ENCODE measurements around the gene UBE2D2.

The UBE2D2 gene

DNA sequence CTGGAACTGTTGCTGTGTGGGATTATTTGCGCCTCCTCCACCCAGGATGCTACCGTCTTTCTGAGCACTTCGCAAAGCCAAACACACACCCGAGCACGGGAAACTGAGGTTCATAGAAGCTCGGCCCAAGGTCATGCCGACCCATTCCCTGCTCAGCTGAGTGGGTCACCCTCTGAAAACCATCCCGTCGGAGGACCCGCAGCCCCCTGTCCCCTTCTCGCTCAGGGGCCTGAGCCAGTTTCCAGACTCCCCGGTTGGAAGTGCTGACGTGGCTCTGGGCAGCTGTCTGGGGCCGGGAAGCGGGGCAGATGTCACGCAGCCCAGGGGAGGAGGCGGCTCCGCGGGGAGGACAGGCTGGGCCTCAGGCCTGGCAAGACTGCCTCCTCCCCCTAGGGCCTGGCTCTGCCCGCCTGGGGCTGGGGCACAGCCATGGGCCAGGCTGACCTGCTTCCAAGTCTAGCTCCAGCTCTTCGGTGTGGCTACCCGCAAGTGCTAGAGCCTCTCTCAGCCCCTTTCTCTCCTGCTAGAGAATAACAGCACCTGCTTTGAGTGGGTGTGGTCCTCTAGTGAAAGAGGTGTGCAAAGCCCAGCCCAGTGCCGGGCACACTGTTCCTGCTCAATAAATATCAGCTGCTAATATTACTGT lies 77.1 kb downstream of the UBE2D2 start:
- TF ChIP-seq, protein P1, sequence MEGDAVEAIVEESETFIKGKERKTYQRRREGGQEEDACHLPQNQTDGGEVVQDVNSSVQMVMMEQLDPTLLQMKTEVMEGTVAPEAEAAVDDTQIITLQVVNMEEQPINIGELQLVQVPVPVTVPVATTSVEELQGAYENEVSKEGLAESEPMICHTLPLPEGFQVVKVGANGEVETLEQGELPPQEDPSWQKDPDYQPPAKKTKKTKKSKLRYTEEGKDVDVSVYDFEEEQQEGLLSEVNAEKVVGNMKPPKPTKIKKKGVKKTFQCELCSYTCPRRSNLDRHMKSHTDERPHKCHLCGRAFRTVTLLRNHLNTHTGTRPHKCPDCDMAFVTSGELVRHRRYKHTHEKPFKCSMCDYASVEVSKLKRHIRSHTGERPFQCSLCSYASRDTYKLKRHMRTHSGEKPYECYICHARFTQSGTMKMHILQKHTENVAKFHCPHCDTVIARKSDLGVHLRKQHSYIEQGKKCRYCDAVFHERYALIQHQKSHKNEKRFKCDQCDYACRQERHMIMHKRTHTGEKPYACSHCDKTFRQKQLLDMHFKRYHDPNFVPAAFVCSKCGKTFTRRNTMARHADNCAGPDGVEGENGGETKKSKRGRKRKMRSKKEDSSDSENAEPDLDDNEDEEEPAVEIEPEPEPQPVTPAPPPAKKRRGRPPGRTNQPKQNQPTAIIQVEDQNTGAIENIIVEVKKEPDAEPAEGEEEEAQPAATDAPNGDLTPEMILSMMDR (IDR thresholded peaks at IDR 0.05) = no peak

DNA sequence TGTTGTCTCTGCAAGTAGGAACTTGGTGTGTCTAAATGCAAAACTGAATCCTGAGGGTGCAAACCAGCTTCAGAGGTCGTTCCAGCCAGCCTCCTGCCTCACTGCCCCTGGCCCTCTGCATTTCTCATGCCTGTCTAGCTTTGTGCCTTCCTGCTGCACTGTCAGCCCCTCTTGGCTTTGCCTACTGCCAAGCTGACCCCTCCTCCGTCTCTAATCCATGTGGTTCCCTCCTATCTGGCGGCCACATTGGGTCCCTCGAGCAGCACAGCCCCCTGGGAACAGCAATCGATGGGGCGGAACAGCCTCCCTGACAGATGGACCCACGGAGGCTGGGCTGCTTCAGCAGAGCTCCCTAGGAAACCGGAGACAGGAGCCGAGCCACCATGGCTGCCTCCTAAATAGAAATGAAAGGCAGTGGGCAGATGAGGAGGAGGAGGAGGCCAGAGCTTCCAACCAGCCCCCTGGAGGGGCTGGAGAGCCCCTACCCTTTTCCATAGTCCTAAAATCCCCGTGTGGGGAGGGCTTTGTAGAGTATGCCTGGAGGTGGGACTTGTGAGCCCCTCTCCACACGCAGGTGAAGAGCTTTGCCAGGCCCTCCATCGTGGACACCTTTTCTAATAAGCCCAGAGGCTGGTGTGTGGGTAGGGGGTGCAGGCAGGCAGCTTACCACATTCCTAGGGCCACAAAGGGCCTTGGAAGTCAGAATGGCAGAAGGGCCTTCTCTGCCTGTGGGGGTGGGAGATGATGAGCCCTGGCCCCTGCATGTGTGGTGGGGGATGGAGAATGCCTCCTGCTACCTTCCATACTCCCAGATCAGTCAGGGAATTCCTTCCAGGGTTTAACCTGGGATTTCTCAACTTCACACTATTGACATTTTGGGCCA lies 77.8 kb downstream of the UBE2D2 start:
- TF ChIP-seq, protein P1 (IDR thresholded peaks at IDR 0.05) = no peak

GRCh38 chr5:139639619-139640380 lies 78.7 kb downstream of the UBE2D2 start:
- TF ChIP-seq, protein P1 (IDR thresholded peaks at IDR 0.05) = no peak

GRCh38 chr5:139640421-139641115 lies 79.4 kb downstream of the UBE2D2 start:
- TF ChIP-seq, protein P1 (IDR thresholded peaks at IDR 0.05) = no peak

GRCh38 chr5:139641116-139642080 lies 80.3 kb downstream of the UBE2D2 start:
- TF ChIP-seq, protein P1 (IDR thresholded peaks at IDR 0.05) = no peak

DNA sequence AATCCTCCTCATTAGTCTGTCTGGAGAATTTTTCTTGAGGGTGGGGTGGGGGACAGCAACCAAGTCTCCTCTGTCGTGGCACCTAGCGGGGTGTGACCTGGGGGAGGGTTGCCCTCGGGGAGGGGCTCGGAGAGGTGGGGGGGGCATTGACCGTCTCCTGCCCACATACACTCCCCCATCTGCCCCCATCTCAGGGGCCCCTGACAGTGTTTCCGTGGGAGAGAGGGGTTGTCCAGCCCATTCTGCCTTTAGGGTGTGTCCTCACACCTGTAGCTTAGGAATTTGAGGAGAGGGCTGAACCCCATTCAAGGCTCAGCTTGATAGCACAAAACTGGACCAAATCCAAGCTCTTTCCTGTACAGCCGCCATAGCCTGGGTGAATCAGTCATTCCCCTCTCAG lies 81.1 kb downstream of the UBE2D2 start:
- TF ChIP-seq, protein P1 (IDR thresholded peaks at IDR 0.05) = no peak

Measured in LNCAP (cell line).